Activated naive CD4-positive, alpha-beta T cell treated with Interleukin-2 at 50 U/mL for 16 hours (primary cell): ENCODE results near the gene VRK2.
"Not testable (repeated sequence)": the region's sequence is repeated elsewhere in the genome, so short reads cannot be mapped to it uniquely, and the experiment has no call there.

Experiments
- DNase-seq: peaks from one replicate; pipeline ENCODE4 v3.0.0-alpha.2; 2020

Gene VRK2

DNA sequence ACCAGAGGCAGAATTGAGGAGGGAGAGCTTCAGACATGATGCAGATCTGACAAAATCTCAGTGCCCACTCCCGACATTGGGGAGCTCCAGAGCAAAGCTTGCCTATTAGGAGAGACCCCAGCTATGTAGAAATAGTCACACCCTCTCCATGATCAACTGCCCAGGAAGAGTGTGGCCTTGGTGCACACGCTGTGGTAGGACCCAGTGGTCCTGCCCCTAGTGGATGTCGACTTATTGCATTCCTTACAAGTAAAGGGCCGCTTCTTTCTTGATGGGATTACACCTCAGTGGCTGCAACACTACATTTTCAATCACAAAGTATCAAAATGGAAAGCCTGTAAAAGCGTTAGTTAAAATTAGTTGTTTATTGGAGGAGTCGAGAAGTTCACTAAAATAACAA, 64.2 kb downstream of the VRK2 start:
- DNase-seq = no peak

DNA sequence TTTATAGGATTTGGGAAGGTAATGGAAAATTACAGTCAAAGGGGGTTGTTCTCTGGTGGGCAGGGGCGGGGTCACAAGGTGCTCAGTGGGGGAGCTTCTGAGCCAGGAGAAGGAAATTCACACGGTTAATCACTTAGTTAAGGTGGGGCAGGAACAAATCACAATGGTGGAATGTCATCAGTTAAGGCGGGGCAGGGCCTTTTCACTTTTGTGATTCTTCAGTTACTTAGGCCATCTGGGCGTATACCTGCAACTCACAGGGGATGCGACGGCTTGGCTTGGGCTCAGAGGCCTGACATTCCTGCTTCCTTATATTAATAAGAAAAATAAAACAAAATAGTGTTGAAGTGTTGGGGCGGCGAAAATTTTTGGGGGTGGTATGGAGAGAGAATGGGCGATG, 67.0 kb downstream of the VRK2 start:
- DNase-seq = not testable (repeated sequence)

DNA sequence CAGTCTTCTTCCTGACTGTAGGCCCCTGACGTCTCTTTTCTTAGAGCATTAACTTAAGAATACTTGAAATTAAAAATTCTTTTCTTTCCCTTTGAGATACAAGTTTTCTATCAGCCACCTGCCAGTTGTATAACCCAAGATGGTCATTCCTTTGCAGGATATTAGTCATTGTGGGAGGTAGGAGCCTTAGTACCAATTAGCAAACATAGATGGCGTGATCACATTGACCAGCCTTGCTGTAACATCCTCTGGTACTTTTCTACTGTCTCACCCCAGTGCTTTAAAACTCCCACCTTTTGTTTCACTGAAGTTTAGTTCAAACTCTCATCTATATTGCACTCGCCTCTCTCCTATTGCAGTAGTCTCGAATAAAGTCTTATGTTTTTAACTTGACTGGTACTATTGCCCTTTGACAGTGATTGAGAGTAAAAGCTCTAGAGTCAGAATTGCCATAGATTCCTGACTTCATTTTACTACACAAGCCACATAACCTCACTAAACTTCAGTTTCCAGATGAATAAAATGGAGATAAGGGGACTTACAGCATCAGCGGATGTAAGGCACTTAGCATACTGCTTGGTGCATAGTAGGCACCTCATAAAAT, 74.1 kb downstream of the VRK2 start:
- no peak for DNase-seq

DNA sequence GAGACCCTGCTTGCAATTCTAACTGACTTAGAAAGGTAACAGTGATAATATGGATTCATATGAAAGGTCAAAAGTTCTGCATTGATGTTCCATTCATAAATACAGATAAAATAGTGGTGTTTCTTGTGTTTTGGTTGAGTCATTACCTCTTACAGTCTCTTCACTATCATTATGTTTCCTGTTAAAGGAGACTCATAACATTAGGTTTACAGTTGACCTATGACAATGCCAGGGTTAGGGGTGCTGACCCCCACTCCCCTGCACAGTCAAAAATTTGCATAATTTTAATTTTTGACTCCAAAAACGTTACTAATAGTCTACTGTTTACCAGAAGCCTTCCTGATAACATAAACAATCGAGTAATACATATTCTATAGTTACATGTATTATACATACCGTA, 75.4 kb downstream of the VRK2 start:
- no peak for DNase-seq

DNA sequence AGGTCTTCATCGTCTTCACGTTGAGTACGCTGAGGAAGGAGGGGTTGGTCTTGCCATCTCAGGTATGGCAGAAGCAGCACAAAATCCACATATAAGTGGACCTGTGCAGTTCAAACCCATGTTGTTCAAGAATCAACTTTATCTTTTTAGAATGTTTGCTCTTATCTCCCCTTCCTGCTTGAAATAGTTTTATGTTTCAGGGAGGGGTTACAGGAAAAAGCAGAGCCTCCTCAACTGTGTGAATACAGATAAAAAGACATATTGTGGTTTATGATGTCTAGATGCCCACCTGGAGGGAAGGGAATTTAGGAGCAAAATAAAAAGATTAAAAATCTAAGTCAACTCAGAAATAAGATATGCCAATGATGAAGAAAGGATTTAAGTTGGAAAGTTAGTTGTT, 75.9 kb downstream of the VRK2 start:
- no peak for DNase-seq

DNA sequence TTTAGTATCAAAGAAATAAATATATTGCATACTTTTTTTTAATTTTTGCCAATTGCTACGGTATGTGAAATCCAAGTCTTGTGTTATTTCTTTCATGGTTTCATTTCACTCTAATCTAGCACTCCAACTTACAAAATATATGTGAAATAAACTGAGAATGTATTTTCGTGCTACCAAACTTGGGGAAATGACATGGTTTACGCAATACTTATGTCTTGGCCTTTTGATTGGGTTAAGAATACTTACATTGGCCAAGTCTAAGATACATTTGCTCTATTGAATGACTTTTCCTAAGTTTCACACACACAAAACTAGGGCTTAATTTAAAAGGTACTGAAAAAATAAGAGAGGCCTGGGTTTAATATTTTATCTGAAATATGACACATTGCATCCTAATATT, 80.5 kb downstream of the VRK2 start:
- DNase-seq = no peak

DNA sequence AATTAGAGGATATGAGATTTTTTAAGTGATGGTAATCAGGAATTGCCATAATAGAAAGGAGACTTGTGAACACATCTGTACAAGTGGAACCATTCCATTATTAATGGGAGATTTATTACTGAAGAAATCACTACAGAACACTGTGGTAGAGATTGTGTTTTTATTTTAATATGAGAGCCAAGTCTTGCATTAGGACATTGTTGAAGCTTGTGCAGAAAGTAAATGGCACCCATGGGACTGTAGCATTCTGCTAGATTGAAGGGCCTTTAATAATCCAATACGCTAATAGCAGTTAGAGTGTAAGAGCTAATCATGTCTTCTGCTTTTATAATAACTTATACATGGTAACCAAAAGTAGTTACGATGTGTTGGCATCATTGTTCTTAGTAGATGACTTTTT, 83.6 kb downstream of the VRK2 start:
- DNase-seq = no peak

DNA sequence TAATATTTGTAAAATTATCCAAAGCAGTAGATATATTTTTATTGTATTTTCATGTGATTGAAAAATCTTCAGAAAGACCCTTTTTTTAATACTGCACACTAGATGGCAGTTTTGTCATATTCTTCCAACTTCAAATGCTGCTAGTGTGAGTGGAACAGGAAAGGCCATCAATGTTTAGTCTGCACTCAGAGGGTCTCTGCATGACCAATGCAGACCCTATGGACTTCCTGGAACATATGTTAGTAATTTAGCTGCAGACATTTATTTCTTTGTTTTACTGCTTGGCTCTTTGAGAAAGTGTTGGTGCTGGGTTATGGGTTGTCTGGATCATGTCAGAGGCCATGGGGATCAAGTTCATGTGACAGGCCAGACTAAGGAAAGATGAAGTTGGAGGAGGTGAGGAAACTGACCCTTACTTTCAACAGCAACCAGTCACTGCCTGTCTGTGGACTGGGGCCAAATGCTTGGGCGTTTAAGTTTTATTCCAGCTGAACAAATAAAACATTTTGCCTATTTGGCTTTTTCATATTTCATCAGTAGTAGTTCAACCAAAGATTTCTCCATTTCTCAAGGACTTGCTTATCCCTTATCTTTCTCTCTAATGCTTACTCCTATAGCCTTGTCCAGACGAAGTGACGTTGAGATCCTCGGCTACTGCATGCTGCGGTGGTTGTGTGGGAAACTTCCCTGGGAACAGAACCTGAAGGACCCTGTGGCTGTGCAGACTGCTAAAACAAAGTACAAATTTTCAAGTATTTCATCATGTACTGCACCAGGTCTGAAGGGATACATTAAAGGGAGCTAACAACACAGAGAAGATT, 84.8 kb downstream of the VRK2 start:
- DNase-seq = no peak

DNA sequence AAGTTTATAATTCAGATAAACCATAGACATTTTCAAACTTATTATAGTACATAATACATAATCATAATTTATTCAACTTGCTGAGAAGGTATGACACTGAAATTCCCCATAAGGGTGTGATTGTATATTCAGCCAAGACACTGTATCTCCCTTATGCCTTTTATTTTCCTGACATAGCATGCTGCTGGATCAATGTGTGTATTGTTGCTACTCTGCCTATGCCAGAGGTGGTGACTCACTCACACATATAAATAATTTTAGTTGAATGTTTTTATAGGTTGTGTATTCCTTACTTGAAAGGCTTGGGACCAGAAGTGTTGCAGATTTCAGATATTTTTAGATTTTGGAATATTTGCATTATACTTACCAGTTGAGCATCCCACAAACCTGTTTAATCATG, 86.8 kb downstream of the VRK2 start:
- DNase-seq = no peak

DNA sequence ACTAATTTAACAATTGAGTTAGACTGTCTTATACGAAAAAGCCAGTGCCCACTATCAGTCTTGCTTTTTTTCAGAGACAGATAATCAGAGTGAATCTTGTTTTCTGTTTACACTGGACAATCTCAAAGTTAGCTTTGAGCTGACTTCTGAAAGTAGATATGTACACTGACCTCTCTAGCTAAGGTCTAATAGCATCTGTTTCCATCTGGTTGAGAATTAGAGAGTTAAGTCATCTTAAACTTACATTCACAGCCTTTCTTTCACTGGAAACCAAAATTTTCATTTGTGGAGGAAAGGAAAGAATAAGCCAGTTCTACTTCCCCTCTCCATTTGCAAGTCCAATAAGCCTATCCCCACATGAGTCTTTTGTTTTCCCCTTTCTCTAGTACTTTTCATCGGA, 89.3 kb downstream of the VRK2 start:
- DNase-seq = no peak

DNA sequence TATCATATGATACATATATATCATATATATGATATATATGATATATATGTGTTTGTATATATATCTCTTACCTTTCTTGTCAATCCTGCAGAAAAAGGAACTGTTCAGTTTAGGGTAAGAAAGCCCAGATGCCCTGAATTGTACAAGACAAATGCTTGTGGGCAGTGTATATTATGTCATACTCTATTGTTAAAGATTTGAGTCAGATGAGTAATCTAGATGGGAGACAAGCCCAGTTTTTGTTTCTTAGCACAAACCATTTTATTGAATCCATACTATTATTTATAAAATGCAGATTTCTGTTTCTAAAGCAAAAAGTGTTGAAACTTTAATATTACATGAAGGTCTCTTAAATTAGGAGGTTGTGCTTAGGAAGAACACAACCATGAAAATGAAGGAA, 90.6 kb downstream of the VRK2 start:
- DNase-seq = no peak

DNA sequence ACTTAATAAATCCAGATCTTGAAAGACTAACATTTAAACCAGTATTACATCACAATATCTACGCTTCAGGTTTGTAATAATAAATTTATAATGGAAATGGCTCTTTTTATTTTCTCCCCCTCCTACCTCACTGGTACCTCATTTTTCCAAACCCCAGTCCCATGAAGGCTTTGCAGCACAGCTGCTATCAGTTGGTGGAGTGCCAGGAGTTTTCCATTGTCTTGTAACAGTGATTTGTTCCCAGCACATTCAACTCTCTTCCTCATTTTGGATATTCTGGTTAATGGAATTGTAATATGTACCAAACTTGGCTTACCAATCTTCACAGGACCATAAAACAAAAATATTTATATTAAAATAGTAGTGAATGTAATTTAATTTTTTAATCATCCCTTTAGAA, 91.2 kb downstream of the VRK2 start:
- DNase-seq = no peak

DNA sequence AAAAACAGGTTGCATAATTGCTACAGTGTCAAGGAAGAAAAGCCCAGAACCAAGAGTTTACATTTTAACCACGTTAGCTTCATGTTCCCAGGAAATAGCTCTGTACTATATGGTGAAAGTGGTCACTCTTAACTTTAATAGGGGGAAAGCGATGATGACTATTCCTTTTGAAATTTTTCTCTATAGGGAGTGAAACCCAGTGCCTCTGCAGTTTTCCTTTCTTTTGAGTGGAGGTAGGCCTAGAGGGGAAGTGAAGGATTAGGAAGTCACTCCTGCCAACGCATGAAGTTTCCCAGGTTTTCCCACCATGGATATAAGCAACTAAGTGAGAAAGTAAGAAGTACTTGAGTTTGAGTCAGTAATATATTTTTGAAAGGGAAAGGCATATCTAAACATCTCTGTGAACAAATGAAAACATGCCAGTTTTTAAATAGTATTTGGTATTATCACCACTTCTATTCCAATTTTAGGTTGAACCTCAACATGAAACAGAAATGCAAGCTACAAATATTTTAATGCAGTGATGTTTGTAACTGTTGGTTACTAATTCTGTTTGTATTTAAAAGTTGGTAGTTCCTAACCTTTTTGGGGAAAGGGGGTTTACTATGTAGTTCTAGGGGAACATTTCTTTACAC, 91.9 kb downstream of the VRK2 start:
- no peak for DNase-seq

DNA sequence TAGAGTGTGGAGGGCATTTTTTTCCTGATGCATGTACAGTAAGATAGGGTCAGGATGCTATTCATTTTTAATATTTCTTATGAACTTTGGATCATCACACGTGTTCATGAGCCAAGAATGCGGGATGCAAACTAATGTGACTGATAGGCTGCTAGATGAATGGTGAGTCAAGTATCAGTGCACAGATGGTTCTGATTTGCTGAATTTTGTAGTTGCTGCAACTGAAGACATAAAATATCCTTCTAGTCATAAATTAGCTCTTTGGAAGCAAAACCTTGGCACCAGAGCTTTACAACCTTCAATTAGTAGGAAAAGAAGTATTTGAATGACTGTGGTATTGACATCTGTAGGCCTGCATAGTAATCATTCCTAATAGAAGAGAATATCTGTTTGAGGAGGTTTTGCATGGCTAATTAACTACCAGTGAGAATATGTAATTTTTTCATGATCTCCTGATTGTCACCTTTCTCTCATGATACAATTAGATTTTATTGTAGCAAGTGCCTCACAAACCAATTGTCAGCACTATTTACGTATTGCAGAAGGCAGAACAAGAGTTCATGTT, 94.0 kb downstream of the VRK2 start:
- DNase-seq = no peak

DNA sequence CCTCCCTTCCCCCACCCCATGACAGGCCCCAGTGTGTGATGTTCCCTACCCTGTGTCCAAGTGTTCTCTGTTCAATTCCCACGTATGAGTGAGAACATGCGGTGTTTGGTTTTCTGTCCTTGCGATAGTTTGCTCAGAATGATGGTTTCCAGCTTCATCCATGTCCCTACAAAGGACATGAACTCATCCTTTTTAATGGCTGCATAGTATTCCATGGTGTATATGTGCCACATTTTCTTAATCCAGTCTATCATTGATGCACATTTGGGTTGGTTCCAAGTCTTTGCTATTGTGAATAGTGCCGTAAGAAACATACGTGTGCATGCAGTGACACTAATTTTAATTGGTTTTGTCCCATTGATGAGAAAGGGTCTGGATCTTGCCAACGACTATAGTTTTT, 99.2 kb downstream of the VRK2 start:
- not testable (repeated sequence) for DNase-seq

DNA sequence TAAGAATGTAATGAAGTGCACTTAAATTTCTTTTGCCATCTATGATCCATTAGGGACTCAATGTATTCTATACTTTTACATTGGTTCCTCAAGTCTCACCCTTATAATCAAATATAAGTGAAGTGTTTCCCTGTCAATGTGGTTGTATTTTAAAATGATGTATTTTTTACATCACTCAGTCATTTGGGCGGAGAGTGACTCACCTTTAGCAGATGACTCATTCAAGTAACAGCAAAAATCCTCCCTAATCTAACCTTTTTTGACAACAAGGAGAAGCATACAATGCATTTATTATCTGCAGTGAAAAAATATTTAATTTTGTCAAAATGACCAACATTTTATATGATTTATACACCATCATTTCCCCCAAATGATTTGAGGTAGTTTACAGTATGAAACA, 100.1 kb downstream of the VRK2 start:
- no peak for DNase-seq

DNA sequence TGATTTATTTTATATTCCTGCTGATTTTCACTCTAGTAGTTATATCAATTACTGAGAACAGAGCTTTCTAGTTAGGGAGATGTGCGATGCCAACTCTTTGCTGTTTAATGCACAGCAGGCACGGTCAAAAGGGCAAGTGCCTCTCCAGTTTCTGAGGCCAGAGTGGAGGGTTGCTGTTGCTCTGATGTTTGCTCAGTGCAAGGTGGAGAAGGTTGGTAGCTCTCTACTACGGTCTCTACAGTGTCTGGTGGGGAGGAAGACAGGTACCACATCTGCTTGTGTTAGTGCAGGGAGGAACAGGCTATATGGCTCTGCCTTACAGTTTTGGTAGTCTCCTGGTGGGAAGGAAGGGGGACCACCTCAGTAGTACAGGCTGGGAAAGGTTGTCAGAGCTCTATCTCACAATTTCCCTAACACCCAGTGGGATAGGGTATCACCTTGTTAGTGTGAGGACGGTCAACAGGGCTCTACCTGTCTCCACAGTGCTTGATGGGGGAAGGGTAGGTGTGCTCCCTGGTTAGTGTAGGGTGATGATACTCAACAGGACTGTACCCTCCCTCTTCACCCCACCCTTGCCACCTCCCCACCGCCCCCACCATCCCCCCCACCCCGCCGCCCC, 108.7 kb downstream of the VRK2 start:
- no peak for DNase-seq

DNA sequence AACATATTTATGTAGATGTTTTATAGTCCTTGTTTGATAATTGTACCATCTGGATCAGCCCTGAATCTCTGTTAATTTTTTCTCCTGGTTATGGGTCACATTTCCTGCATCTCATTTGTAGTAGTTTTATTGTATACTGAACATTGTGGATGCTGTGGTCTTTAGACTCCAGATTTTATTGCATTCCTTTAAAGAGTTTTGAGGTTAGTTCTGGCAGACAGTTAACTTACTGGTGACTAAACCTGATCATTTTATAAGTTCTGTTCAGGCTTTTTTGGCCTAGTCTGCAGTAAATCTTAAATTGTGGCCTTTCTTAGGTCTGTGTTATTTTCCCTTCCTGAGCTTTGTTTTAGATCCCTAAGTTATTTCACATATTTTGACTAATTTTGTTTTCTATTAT, 110.2 kb downstream of the VRK2 start:
- DNase-seq = no peak

DNA sequence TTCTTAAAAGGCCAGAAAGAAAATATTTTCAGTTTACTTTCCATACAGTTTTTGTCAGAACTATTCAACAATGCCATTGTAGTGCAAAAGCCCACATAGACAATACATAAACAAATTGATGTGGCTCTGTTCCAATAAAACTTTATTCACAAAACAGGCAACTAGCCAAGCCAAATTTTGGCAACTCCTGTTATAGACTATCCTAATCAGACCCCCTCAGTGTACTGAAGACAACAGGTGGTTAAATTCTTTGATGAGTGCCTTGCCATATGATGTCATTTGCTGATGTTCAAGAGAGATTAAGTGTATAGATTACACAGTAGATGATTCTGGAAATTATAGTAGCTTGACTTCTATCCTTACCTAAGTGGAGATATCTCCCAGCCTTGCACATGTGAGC, 111.1 kb downstream of the VRK2 start:
- no peak for DNase-seq

DNA sequence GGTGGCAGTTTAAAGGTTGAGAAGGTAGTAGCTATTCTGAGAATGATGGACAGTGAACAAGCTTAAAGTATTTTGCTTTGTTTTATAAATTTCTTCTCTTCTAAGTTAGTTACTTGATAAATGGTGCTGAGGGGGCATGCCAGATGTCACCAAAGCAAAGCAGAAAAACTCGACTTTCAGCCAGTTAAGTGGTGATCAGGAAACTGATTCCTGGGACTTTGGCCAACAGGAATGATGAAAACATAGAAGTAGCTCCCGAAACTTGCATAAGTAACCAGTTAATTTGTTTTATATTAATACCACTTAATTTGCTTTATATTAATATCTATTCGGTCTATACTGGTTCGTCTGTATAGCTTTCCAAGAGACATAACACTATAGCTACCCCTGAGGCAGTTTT, 111.9 kb downstream of the VRK2 start:
- DNase-seq = no peak

DNA sequence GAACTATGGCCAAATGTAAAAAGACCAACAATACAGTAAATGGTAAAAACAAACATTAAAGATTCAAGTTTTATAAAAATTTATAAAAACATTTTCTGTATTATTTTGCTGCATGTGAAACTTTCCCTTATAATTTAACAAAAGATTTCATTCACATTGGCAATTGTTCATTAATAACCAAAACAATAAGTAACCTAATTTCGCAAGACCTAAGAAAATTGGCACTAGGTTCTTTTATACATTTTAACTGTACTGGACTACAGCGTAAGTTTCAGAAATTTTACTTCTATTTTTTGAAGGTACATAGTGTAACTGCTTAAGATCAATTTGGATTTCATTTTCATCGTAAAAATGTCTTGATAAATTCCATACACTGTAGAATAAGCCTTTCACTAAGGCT, 117.3 kb downstream of the VRK2 start:
- DNase-seq = no peak

DNA sequence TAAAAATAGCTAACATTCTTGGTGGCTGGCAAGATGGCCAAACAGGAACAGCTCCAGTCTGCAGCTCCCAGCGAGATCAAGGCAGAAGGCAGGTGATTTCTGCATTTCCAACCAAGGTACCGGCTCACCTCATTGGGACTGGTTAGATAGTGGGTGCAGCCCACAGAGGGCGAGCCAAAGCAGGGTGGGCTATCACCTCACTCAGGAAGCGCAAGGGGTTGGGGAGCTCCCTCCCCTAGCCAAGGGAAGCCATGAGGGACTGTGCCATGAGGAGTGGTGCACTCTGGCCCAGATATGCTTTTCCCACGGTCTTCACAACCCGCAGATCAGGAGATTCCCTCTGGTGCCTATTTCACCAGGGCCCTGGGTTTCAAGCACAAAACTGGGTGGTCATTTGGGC, 121.5 kb downstream of the VRK2 start:
- not testable (repeated sequence) for DNase-seq

DNA sequence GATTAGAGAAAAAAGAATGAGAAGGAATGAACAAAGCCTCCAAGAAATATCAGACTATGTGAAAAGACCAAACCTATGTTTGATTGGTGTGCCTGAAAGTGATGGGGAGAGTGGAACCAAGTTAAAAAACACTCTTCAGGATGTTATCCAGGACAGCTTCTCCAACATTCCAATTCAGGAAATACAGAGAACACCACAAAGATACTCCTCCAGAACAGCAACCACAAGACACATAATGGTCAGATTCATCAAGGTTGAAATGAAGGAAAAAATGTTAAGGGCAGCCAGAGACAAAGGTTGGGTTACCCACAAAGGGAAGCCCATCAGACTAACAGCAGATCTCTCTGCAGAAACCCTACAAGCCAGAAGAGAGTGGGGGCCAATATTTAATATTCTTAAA, 123.2 kb downstream of the VRK2 start:
- DNase-seq = not testable (repeated sequence)
